ENCODE data around the gene BTRC. TPM values are rescaled to one million over a fixed set of nuclear protein-coding genes. Genes with fewer than 3 reads are reported as not detected.
"Not testable (repeated sequence)": the region's sequence is repeated elsewhere in the genome, so short reads cannot be mapped to it uniquely, and the experiment has no call there.

Gene BTRC
- 1 to 10 TPM; 3.7 to 9.0 (median 7.4) TPM for polyA plus RNA-seq

GRCh38 chr10:101353692-101354327, at the start of gene BTRC:
BTRC (plus strand) TSS chr10:101354165; CDS start chr10:101354181, 16 bp downstream.
- peak within 1 kb of the TSS; percentile 86 to 97 (median 94) for H3K27ac Mint-ChIP-seq
- peaks cover 8 to 15% (median 12%) of the 10 kb centered on the region in 3 donors for H3K27me3 Mint-ChIP-seq (ENCODE audit: low read depth in 3 of 3)
- H3K36me3 Mint-ChIP-seq: peaks cover 0 to 4% (median 0%) of the 10 kb centered on the region in 3 donors
- peak within 1 kb of the TSS; percentile 96 to 97 (median 97) for H3K4me3 Mint-ChIP-seq
- peaks cover 0 to 4% (median 0%) of the 10 kb centered on the region in 6 donors for H3K9me3 Mint-ChIP-seq
- peaks cover 18 to 31% of the 10 kb centered on the region in 2 donors for H3K4me1 Mint-ChIP-seq
- peak; percentile 96 to 97 (median 96) for DNase-seq

DNA sequence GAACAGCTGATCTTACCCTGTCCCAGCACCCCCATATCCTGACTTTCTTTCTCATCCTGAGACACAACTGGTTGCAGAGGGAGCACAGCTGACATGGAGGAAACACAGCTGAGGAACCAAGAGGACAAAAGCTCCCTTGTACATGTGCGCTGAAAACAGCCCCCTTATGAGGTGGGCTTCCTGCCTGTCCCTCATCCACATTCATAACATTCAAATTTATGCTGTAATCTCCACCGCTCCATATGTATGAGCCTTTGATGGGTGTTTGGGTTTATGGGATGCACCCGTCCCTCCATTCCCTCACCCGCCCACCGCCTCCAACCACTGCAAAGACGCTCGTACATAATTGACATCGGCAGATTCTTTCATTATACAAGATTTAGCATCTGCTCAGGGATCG, 49.6 kb upstream of the BTRC start:
- no peaks in the 10 kb centered on the region for H3K9me3 Mint-ChIP-seq
- no peaks in the 10 kb centered on the region for H3K36me3 Mint-ChIP-seq
- H3K4me1 Mint-ChIP-seq: no peaks in the 10 kb centered on the region
- peaks cover 6 to 18% (median 16%) of the 10 kb centered on the region in 3 donors for H3K27me3 Mint-ChIP-seq (ENCODE audit: low read depth in 3 of 3)
- no peak overlapping the region for H3K4me3 Mint-ChIP-seq
- DNase-seq: no peak
- no peak overlapping the region for H3K27ac Mint-ChIP-seq

GRCh38 chr10:101305320-101306241, 48.4 kb upstream of the BTRC start:
- peaks cover 0 to under 1% (median 0%) of the 10 kb centered on the region in 6 donors for H3K9me3 Mint-ChIP-seq
- no peak for DNase-seq
- H3K4me3 Mint-ChIP-seq: no peak overlapping the region
- H3K27ac Mint-ChIP-seq: no peak overlapping the region
- H3K4me1 Mint-ChIP-seq: peaks cover 0 to 3% of the 10 kb centered on the region in 2 donors
- H3K36me3 Mint-ChIP-seq: no peaks in the 10 kb centered on the region
- H3K27me3 Mint-ChIP-seq (ENCODE audit: low read depth in 3 of 3): peaks cover 10 to 23% (median 17%) of the 10 kb centered on the region in 3 donors

- Mint-ChIP-seq H3K4me3 (no peak overlapping the region), H3K27me3 (ENCODE audit: low read depth in 3 of 3) (peaks cover 22 to 38% (median 23%) of the 10 kb centered on the region in 3 donors), H3K4me1 (peaks cover 2 to 6% of the 10 kb centered on the region in 2 donors), H3K36me3 (no peaks in the 10 kb centered on the region), H3K27ac (no peak overlapping the region), H3K9me3 (peaks cover 0 to 2% (median 0%) of the 10 kb centered on the region in 6 donors)
- DNase-seq: no peak
These were observed 45.9 kb upstream of the BTRC start for GRCh38 chr10:101308051-101308450.

DNA sequence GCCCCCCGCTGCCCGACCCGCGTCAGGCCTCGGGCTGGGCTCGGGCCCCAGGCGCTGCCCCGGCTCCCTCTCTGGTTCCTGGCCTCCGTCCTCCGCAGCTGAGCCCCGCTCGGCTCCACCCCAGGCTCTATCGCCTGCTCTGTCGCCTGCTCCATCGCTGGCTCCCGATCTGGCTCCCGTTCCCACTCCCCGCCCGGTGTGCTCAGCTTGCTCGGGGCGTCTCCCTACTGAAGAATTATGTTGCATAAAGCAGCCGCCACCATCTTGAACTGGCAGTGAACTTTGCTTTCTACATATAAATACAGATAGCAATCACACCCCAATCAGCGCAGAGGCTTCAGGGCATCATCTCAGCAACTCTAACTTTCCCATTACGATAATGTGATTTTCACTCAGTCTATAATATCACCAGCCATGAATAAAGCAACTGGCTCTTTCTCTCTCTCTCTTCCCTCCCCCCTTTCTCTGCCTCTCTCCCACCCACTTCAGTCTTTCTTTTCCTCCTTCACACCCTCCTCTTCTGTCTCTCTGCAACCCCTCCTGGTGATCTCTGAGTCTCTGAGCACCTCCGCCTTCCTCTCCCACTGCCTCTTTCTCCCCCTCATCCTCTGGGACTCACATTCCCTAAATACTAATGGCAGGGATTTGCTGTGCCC, 43.3 kb upstream of the BTRC start:
- peaks cover 2 to 6% of the 10 kb centered on the region in 2 donors for H3K4me1 Mint-ChIP-seq
- no peaks in the 10 kb centered on the region for H3K36me3 Mint-ChIP-seq
- H3K9me3 Mint-ChIP-seq: peaks cover 0 to 2% (median 0%) of the 10 kb centered on the region in 6 donors
- no peak overlapping the region for H3K27ac Mint-ChIP-seq
- peak overlapping the region in 3 of 5 donors; percentile 27 to 70 (median 51) for H3K4me3 Mint-ChIP-seq
- peaks cover 22 to 45% (median 31%) of the 10 kb centered on the region in 3 donors for H3K27me3 Mint-ChIP-seq (ENCODE audit: low read depth in 3 of 3)
- DNase-seq: no peak

GRCh38 chr10:101311185-101312066, 42.5 kb upstream of the BTRC start:
- H3K27me3 Mint-ChIP-seq (ENCODE audit: low read depth in 3 of 3): peaks cover 22 to 45% (median 31%) of the 10 kb centered on the region in 3 donors
- H3K36me3 Mint-ChIP-seq: no peaks in the 10 kb centered on the region
- no peak for DNase-seq
- H3K4me1 Mint-ChIP-seq: peaks cover 2 to 6% of the 10 kb centered on the region in 2 donors
- H3K27ac Mint-ChIP-seq: no peak overlapping the region
- no peak overlapping the region for H3K4me3 Mint-ChIP-seq
- peaks cover 0 to 2% (median 0%) of the 10 kb centered on the region in 6 donors for H3K9me3 Mint-ChIP-seq

- H3K4me1 Mint-ChIP-seq: no peaks in the 10 kb centered on the region
- H3K4me3 Mint-ChIP-seq: no peak overlapping the region
- no peaks in the 10 kb centered on the region for H3K36me3 Mint-ChIP-seq
- peaks cover 0 to 13% (median 4%) of the 10 kb centered on the region in 3 donors for H3K27me3 Mint-ChIP-seq (ENCODE audit: low read depth in 3 of 3)
- DNase-seq: no peak
- H3K9me3 Mint-ChIP-seq: no peaks in the 10 kb centered on the region
- no peak overlapping the region for H3K27ac Mint-ChIP-seq
These were observed 34.6 kb upstream of the BTRC start for GRCh38 chr10:101319241-101319915.

DNA sequence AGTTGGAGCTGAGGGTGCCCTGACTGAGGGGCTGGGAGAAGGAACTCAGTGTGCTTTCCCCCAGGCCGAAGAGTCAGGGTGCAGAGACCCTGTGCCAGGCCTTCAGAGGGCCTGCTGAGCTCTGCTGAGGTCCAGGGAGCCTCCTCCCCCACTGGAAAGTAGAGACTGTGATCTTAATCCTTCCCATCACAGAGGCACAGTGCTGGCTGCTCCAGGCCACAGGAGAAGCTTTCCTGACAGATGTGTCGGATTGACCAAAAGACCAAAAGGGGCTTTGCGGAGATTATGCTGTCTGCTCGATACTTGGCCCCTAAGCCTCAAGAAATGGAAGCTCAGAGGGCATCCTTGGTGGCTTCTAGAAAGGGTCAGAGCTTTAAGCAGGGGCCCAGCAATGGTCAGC, 32.9 kb upstream of the BTRC start:
- H3K9me3 Mint-ChIP-seq: no peaks in the 10 kb centered on the region
- peaks cover 2 to 8% (median 2%) of the 10 kb centered on the region in 3 donors for H3K27me3 Mint-ChIP-seq (ENCODE audit: low read depth in 3 of 3)
- H3K4me3 Mint-ChIP-seq: no peak overlapping the region
- H3K36me3 Mint-ChIP-seq: no peaks in the 10 kb centered on the region
- H3K4me1 Mint-ChIP-seq: no peaks in the 10 kb centered on the region
- H3K27ac Mint-ChIP-seq: no peak overlapping the region
- DNase-seq: no peak

GRCh38 chr10:101322266-101323108, 31.5 kb upstream of the BTRC start:
- H3K9me3 Mint-ChIP-seq: no peaks in the 10 kb centered on the region
- no peak overlapping the region for H3K27ac Mint-ChIP-seq
- H3K27me3 Mint-ChIP-seq (ENCODE audit: low read depth in 3 of 3): peaks cover 2 to 9% (median 8%) of the 10 kb centered on the region in 3 donors
- H3K4me3 Mint-ChIP-seq: no peak overlapping the region
- no peaks in the 10 kb centered on the region for H3K4me1 Mint-ChIP-seq
- H3K36me3 Mint-ChIP-seq: no peaks in the 10 kb centered on the region
- DNase-seq: no peak

DNA sequence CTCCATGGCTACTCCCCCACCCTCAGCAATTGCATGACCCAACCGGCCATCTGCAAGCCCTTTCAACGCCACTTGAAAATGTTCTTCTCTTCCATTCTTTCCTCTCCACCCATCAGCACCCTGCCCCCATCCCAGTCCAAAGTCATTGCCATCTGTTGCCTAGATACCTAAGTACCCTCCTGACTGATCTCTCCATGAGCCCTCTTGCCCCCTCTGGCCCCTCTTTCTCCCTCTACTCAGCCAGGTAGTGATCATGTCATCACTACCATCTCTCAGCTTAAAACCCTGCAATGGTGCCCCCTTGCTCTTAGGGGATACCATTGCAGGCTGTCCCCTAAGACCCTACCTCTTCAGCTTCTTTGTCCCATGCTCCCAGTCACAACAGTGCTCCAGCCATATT, 30.5 kb upstream of the BTRC start:
- no peak overlapping the region for H3K4me3 Mint-ChIP-seq
- H3K4me1 Mint-ChIP-seq: no peaks in the 10 kb centered on the region
- H3K27ac Mint-ChIP-seq: no peak overlapping the region
- no peak for DNase-seq
- no peaks in the 10 kb centered on the region for H3K36me3 Mint-ChIP-seq
- H3K27me3 Mint-ChIP-seq (ENCODE audit: low read depth in 3 of 3): peaks cover 2 to 9% (median 8%) of the 10 kb centered on the region in 3 donors
- no peaks in the 10 kb centered on the region for H3K9me3 Mint-ChIP-seq

GRCh38 chr10:101327454-101327853, 26.5 kb upstream of the BTRC start:
- H3K4me1 Mint-ChIP-seq; H3K27me3 Mint-ChIP-seq (ENCODE audit: low read depth in 3 of 3): not testable (repeated sequence)

More at GRCh38 chr10:101327454-101327853, 26.5 kb upstream of the BTRC start:
- H3K4me3 Mint-ChIP-seq, DNase-seq, H3K9me3 Mint-ChIP-seq, H3K27ac Mint-ChIP-seq, H3K36me3 Mint-ChIP-seq: not testable (repeated sequence)

Data from immature natural killer cell (primary cell).